Right renal cortex interstitium (tissue), 3 donors: ENCODE data around the gene CDC34. TPM values are rescaled to one million over a fixed set of nuclear protein-coding genes. Genes with fewer than 3 reads are reported as not detected.

Source experiments
- DNase-seq, 3 donors: peaks; one replicate each; pipeline ENCODE4 v3.0.0-alpha.2; 2013; ENCODE audit warnings: low read depth in 3 of 3, low spot score in 2 of 3
- polyA plus RNA-seq, 3 donors: library from polyadenylated mRNA; unstranded; fragments of 120-200 nt; gene quantifications; one replicate each; pipeline ENCODE4 v1.2.1, GENCODE V29; 2013; ENCODE audit not compliant: insufficient read length in 3 of 3

Gene CDC34
- polyA plus RNA-seq, 3 donors = 53.8 to 68.8 (median 55.4) TPM

DNA sequence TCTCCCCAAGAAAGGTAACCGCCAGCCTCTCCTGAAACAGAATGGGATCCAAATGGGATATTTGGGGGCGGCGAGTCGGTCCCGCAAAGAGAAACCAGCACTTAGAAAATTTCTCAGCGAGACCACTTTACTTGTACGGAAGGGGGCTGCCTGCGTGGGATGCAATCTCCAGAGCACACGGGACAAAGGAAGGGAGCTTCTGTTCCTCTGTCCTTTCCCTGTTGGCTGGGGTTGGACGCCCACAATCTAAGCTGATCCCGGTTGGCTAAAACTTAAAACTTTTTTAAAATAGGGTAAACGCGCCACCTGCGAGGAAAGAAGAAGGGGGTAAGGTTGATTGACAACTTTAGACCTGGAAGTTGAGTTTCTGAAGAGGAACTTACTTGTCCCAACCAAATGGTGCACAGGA lies 40.0 kb downstream of the CDC34 start:
- no peak for DNase-seq

DNA sequence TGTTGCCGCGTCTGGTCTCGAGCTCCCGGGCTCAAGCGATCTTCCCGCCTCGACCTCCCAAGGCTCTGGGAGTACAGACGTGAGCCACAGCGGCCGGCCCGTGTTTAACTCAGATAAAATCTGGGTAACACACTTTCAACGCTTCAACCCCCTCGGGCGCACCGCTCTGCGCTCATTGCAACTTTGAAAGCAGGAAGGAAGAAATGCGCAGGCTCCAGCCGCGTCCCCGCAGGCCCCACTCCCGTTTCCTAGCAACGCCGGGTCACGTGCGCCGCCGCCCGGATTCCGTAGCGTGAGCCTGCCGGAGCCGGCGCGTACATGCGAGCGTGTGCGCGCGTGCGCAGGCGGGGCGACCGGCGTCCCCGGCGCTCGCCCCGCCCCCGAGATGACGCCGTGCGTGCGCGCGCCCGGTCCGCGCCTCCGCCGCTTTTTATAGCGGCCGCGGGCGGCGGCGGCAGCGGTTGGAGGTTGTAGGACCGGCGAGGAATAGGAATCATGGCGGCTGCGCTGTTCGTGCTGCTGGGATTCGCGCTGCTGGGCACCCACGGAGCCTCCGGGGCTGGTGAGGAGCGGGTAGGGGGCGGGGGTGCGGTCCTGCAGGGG lies 40.7 kb downstream of the CDC34 start, which contains the start of gene BSG:
Gene BSG, plus strand, starts transcription at position 457 of the 603 bp plus-strand sequence. Its CDS starts 39 bp downstream, at position 496.
- peak; percentile 89 to 96 (median 94) for DNase-seq

DNA sequence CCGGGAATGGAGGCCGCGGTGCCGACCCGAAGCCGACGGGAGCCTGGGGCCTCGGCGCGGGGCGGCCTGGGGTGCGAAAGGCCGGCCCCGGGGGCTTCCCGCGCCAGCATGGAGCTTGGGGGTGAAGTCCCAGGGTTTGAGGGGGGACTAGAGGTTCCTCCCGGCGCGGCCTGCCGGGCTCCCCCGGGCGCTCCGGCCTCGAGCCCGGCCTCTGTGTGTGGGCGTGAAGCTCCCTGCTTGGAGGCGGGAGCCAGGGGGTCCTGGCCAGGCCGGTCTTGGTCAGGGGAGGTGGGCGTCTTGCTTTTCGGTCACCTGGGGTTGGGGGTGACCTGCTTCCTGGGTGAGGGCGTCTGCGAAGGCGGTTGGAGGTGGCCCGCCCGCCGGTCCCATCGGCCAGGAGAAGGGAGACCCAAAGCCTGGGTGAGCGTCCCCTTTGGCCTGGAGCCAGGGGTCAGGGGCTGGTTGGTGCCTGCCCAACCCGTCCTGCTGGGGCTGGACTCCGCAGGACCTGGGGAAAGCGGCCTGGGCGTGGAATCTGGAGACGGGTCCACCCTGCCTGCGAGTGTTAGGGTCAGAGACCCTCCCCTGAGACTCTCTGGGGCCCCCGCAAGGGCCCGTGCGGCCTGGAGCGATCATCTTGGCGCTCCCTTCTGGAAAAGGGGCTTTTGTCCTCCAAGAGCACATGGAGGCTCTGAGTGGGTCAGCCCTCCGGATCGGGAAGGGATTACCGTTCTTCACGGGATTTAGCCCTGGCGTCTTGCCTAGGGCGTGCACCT lies 41.4 kb downstream of the CDC34 start:
- DNase-seq = no peak

DNA sequence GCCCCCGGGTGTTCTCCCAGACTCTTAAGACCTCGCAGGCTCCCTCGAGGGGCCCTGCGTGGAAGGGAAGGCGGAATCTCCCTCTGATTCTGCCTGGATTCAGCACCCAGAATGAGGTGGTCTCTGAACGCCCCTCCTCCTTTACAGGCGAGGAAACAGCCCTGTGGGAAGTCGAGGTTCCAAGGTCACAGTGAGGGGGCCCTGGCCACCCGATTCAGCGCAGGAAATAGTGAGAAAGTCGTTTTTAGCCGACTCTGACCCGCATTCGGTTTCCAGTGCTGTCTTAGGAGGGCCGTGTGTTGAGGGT lies 41.9 kb downstream of the CDC34 start:
- no peak for DNase-seq

DNA sequence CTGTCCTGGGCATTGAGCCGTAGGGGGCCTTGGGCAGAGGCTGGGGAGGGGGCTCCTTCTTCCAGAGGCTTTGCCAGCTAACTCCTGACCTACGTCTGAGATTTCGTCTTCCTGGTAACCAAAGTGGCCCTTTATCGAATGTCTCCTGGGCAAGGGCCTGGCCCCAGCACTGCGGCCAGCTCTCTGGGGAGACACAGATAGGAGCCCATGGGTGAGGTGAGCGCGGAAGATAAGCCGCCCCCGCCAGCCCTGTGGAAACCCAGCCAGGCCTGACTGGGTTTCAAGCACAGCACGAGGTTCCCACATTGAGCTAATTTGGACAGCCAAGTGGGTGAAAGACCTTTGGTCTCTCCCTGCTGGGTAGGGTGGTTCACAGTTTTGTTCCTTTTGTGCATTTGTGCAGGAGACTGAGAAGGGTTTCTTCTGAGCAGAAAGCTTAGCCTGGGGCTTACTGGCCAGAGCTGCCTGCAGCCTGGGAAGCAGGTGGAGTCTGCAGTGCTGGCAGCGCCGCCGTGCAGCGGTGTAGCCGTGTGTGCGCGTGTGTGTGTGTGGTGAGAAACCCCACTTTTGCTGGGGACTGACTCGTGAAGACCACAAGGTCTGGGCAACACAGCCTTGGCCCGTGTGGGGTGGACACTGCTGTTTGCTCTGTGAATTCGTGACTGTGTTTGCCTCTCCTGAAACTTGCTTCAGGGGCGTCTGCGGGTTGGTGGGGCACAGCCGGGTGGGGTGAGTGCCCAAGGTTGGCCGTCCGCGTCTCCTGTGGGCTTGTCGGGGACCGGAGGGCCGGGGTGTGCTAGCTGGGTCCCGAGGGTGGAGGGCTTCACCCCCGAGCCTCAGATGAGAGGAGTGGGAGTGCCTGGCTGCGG lies 43.3 kb downstream of the CDC34 start:
- no peak for DNase-seq

DNA sequence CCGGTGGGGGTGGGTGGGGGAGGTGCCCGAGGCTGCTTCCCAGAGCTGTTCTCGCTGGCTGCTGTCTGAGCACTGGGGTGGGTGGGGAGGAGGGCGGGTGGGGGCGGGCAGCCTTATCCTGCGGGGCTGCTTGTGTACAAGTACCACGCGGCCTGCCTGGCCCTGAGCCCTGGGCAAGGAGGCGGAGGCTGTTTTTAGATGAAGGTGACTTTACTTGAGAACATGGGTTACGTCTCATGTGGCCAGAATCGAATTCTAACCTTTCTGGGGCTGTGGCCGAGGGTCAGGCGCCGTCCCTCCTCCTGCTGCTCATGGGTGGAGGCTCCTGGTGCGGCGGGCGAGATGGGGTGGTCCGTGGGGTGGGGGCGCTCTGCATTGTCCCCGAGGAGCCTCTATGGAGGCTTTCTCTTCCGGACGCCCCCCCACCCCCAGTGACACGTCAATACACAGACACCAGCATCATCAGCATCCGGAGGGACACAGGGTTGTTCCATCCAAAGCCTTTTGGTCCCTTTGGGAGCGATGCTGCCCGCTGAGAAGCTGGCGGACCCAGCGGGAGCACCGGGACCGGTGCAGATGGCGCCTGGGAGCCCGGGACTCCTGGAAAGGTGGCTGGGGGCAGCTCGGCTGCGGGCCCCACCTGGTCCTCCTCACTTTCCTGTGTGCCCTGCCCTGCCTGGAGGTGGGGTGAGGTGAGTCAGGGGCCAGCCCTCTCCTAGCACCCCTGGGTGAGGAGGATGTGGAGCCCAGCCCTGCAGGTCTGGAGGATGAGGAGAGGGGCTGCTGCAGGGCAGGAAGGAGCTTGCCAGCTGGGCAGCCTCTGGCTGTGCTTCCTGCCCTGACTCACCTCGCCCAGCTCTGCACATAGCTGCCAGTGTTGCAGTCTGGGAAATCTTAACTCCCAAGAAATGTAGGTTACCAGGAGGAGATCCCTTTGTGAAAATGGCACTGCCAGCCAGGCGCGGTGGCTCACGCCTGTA lies 44.3 kb downstream of the CDC34 start:
- no peak for DNase-seq

DNA sequence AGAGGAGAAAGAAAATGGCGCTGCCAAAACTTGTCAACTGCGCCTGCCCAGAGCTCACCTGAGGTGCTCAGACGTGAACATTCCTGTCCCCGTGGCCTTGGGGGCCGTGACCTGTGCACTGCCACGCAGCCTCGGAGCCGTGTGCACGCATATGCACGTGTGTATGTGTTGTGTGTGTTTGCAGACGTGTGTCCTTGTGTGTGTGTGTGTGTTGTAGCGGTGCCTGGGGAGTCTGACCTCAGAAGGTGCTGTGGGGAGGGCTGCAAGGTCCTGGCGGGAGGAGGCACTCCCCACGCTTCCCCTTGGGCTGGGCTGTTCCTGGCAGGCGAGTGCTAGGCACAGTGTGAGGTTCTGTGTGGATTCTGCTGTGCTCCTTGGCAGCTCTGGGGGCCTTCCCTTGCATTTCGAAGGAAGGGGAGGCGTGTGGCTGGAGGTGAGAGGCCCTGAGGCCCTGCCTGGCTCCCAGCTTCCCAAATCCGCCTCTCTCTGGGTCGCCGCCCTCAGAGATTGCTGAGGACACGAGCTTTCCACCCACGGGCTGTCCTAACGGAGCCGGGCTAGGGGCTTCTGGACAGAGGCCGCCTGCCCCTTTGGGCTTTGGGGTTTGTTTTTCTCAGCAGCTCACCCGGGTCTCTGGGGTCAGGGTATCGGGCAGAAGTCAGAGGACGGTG lies 45.3 kb downstream of the CDC34 start:
- no peak for DNase-seq

DNA sequence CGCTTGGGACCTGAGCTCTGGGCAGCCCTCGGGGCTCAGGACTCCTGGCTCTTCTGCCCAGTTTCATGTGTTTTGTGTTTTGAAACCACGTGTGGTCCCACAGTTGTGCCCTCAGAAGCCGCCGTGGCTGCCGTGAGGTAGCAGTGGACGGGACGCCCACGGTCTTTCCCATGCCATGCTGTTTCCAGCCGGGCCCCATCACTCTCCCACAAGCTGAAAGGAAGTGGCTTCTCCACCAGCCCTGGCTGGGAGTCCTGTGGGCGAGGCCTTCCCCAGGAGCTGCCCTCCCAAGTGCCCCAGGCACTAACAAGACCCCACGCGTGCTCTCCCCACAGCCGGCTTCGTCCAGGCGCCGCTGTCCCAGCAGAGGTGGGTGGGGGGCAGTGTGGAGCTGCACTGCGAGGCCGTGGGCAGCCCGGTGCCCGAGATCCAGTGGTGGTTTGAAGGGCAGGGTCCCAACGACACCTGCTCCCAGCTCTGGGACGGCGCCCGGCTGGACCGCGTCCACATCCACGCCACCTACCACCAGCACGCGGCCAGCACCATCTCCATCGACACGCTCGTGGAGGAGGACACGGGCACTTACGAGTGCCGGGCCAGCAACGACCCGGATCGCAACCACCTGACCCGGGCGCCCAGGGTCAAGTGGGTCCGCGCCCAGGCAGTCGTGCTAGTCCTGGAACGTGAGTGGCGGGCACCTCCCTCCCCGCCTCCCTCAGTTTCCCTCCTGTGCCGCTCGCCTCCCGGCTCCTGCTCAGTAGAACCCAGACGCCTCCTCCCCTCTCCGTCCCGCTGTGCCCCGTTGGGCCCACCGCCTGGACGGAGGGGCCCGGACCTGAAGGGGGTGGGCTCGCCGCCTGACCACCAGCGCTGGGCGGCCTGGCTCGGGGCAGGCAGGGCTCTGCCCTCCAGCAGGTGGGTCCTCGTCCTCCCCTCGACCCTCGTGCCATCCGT lies 46.2 kb downstream of the CDC34 start:
- DNase-seq = no peak

DNA sequence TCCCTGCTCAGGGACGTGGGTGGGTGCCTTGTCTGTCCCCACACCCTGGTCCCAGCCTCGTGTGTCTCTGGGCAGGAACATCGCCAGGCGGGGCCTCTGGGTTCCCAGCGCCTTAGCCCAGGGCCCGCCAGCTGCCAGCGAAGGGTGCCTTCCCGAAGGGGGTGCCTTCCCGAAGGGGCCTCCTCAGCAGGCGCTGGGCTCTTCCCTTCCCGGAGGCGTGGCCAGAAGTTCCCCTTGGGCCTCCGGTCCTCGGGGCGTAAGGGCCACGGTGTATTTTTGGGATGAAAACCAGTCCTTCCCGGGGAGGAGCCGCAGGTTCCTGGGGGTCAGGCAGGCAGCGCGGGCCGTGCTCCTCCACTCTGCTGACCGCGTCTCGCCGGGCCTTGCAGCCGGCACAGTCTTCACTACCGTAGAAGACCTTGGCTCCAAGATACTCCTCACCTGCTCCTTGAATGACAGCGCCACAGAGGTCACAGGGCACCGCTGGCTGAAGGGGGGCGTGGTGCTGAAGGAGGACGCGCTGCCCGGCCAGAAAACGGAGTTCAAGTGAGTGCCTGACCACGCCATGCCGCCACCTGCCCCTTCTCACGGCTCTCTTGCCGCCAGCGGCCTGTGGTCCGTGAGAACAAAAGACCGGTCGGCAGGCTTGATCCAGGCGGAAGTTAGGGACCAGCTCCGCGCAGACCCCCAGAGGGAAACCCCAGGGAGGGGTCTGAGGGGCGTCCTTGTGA lies 47.7 kb downstream of the CDC34 start:
- DNase-seq = no peak

DNA sequence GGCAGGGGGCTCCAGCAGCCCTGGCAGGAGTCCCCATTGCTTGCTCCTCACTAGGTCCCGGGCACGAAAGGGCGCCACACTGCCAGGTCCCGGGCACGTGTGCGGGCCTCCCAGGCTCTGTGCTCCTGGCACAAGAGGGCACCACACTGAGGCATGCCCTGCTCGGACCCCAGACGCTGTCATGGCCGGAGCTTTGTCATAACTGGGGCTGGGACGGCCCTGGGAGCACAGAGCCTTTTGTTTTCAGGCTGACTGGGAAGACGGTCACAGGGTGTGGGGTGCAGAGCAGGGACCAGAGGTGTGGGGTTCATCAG lies 48.2 kb downstream of the CDC34 start:
- no peak for DNase-seq

DNA sequence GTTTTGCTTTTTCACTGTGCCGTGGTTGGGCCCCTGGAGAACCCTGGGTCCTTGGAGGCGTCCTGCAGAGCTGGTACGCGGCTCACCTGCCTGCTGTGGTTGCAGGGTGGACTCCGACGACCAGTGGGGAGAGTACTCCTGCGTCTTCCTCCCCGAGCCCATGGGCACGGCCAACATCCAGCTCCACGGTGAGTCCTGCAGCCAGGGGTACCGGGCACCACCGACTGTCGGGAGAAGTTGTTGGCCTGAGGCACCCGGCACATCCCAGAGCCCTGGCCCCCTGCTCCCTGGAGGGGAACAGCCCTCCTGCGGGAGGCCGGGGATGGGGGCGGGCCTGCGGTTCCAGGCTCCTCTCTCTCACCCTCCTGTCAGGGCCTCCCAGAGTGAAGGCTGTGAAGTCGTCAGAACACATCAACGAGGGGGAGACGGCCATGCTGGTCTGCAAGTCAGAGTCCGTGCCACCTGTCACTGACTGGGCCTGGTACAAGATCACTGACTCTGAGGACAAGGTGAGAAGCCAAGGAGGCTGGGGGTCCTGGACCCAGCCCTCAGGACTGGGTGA lies 48.8 kb downstream of the CDC34 start:
- DNase-seq = no peak

DNA sequence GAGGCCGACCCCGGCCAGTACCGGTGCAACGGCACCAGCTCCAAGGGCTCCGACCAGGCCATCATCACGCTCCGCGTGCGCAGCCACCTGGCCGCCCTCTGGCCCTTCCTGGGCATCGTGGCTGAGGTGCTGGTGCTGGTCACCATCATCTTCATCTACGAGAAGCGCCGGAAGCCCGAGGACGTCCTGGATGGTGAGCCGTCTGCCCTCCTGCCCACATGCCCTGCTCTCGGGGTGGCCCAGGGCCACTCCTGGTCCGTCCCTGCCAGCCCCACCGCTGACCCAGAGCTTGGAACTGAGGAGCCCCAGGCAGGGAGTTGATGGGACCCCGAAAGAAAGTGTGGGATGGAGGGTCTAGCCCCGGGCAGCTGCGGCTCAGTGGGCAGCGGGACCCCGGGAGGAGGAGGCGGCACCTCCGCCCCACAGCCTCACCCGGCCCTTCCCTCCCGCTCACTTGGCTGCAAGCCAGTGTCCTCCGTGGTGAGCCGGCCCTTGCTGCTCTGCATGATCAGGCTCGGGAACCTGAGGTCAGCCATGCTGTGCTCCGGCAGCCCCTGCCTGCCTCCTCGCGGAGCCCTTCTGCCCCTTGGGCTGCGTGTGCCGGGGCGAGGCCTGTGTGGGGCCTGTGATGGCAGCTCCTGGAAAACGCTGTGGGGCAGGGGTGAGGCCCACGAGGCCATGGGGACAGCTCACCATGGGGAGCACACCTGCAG lies 50.0 kb downstream of the CDC34 start:
- DNase-seq = no peak

DNA sequence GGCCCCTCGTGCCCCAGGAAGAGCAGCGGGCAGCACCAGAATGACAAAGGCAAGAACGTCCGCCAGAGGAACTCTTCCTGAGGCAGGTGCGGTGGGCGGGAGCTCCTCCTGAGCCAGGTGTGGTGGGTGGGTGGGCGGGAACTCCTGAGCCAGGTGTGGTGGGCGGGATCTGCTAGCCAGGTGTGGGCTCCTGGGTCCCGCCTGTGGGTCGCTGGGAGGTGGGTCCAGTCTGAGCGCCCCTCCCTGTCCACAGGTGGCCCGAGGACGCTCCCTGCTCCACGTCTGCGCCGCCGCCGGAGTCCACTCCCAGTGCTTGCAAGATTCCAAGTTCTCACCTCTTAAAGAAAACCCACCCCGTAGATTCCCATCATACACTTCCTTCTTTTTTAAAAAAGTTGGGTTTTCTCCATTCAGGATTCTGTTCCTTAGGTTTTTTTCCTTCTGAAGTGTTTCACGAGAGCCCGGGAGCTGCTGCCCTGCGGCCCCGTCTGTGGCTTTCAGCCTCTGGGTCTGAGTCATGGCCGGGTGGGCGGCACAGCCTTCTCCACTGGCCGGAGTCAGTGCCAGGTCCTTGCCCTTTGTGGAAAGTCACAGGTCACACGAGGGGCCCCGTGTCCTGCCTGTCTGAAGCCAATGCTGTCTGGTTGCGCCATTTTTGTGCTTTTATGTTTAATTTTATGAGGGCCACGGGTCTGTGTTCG lies 51.1 kb downstream of the CDC34 start:
- DNase-seq = no peak

DNA sequence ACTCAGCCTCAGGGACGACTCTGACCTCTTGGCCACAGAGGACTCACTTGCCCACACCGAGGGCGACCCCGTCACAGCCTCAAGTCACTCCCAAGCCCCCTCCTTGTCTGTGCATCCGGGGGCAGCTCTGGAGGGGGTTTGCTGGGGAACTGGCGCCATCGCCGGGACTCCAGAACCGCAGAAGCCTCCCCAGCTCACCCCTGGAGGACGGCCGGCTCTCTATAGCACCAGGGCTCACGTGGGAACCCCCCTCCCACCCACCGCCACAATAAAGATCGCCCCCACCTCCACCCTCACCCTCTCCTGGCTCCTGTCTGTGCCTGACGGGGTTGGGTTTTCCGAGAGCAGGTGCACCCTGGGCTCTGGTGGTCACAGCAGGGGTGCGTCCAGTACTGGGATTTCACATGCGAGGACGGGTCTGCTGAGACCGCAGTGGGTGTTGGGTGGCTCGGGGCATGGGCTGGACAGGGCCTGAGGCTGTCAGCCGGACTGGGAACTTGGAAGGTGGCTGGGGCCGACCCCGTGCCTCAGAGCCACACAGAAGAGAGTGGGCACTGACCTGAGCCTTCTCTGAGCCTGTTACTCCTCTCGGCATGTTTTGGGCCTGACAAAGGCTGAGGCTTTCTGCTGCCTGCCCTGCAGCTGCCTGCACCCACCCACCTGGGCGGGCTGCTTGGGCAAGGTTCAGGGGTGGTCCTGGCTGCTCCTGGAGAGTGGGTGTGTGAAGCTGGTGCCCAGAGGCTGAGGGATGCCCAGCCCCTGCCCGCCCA lies 51.8 kb downstream of the CDC34 start:
- DNase-seq = no peak

DNA sequence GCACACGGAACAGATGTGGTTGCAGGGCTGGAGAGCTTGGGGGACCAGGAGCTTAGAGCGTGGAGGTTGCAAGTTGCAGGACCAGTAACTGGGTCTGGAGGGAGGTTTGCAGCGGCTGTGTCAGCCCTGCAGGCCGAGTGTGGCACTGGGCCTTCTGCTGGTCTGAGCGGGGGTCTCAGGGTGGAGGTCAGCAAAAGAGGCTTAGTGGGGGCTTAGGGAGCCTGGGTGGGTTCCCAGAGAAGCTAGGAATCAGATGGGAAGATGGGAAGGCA lies 52.3 kb downstream of the CDC34 start:
- no peak for DNase-seq
